SK-N-SH treated with all-trans-retinoic acid at 6 μM for 48 hours (cell line): ENCODE data around the gene GAK.

ENCODE experiments used
- ATAC-seq: fragments of 200-7000 bp; cut with Tn5 transposase; 3 replicates; pipeline ENCODE4 v1.9.1; 2020; ENCODE audit warnings: mild to moderate bottlenecking, moderate library complexity
- ARNTL ChIP-seq: fragments of 450-650 bp; formaldehyde crosslinking; IDR thresholded peaks from 2 replicates; pipeline ENCODE4 v1.5.0; 2020; ENCODE audit warnings: low read depth, mild to moderate bottlenecking, moderate library complexity, borderline replicate concordance
- BACH2 ChIP-seq: fragments of 250-450 bp; sonication (Bioruptor Pico); IDR thresholded peaks from 2 replicates; pipeline ENCODE4 v1.9.0; 2021; ENCODE audit warnings: mild to moderate bottlenecking, borderline replicate concordance
- CREB5 ChIP-seq: fragments of 250-450 bp; sonication (Bioruptor Pico); IDR thresholded peaks from 2 replicates; pipeline ENCODE4 v1.5.1; 2020; ENCODE audit warnings: low read depth, mild to moderate bottlenecking, moderate library complexity
- CSDC2 ChIP-seq: fragments of 250-450 bp; sonication (Bioruptor Pico); IDR thresholded peaks from 2 replicates; pipeline ENCODE4 v1.5.0; 2020; ENCODE audit warnings: mild to moderate bottlenecking, moderate library complexity
- CSRNP3 ChIP-seq: fragments of 250-450 bp; sonication (Bioruptor Pico); IDR thresholded peaks from 2 replicates; pipeline ENCODE4 v1.5.1; 2021; ENCODE audit warnings: mild to moderate bottlenecking, moderate library complexity
- ESRRG ChIP-seq: fragments of 250-450 bp; sonication (Bioruptor Pico); IDR thresholded peaks from 2 replicates; pipeline ENCODE4 v1.6.1; 2021; ENCODE audit warnings: mild to moderate bottlenecking
- GLIS3 ChIP-seq: fragments of 250-450 bp; sonication (Bioruptor Pico); IDR thresholded peaks from 2 replicates; pipeline ENCODE4 v1.5.0; 2020; ENCODE audit warnings: mild to moderate bottlenecking, moderate library complexity
- ISL1 ChIP-seq: fragments of 250-450 bp; sonication (Bioruptor Pico); IDR thresholded peaks from 2 replicates; pipeline ENCODE4 v2.1.2; 2022; ENCODE audit warnings: mild to moderate bottlenecking, moderate library complexity
- OSR1 ChIP-seq: fragments of 250-450 bp; sonication (Bioruptor Pico); IDR thresholded peaks from 2 replicates; pipeline ENCODE4 v1.8.0; 2022; ENCODE audit warnings: moderate library complexity, mild to moderate bottlenecking, inconsistent platforms
- PATZ1 ChIP-seq: fragments of 250-450 bp; sonication (Bioruptor Pico); IDR thresholded peaks from 2 replicates; pipeline ENCODE4 v1.8.0; 2020; ENCODE audit warnings: mild to moderate bottlenecking, moderate library complexity, borderline replicate concordance
- PPARA ChIP-seq: fragments of 250-450 bp; sonication (Bioruptor Pico); IDR thresholded peaks from 2 replicates; pipeline ENCODE4 v1.5.0; 2020; ENCODE audit warnings: mild to moderate bottlenecking, borderline replicate concordance
- SNAI2 ChIP-seq: fragments of 250-450 bp; sonication (Bioruptor Pico); IDR thresholded peaks from 2 replicates; pipeline ENCODE4 v1.5.0; 2020; ENCODE audit warnings: mild to moderate bottlenecking, moderate library complexity
- TCF4 ChIP-seq: fragments of 250-450 bp; sonication (Bioruptor Pico); IDR thresholded peaks from 2 replicates; pipeline ENCODE4 v1.8.0; 2021; ENCODE audit warnings: mild to moderate bottlenecking, moderate library complexity, borderline replicate concordance
- TOX ChIP-seq: fragments of 250-450 bp; sonication (Bioruptor Pico); IDR thresholded peaks from 2 replicates; pipeline ENCODE4 v1.8.0; 2021; ENCODE audit warnings: mild to moderate bottlenecking, moderate library complexity, borderline replicate concordance
- TSHZ2 ChIP-seq: fragments of 250-450 bp; sonication (Bioruptor Pico); IDR thresholded peaks from 2 replicates; pipeline ENCODE4 v1.5.0; 2020; ENCODE audit warnings: mild to moderate bottlenecking, moderate library complexity
- ZC3H10 ChIP-seq: fragments of 250-450 bp; sonication (Bioruptor Pico); IDR thresholded peaks from 2 replicates; pipeline ENCODE4 v1.5.1; 2021; ENCODE audit warnings: mild to moderate bottlenecking, moderate library complexity
- ZFP3 ChIP-seq: fragments of 250-450 bp; sonication (Bioruptor Pico); IDR thresholded peaks from 2 replicates; pipeline ENCODE4 v1.5.0; 2020; ENCODE audit warnings: mild to moderate bottlenecking, moderate library complexity
- ZFP30 ChIP-seq: fragments of 450-650 bp; formaldehyde crosslinking; IDR thresholded peaks from 2 replicates; pipeline ENCODE4 v1.5.0; 2022; ENCODE audit warnings: mild to moderate bottlenecking, moderate library complexity
- ZNF565 ChIP-seq: fragments of 450-650 bp; formaldehyde crosslinking; conservative IDR thresholded peaks from 2 replicates; pipeline ENCODE4 v1.5.0; 2020; ENCODE audit warnings: low read depth, mild to moderate bottlenecking, moderate library complexity
- ZNF70 ChIP-seq: fragments of 450-650 bp; formaldehyde crosslinking; IDR thresholded peaks from 2 replicates; pipeline ENCODE4 v1.5.0; 2020; ENCODE audit warnings: mild to moderate bottlenecking, moderate library complexity
- ZNF8 ChIP-seq: fragments of 450-650 bp; formaldehyde crosslinking; IDR thresholded peaks from 2 replicates; pipeline ENCODE4 v1.5.0; 2020; ENCODE audit warnings: mild to moderate bottlenecking, moderate library complexity

Gene GAK

GRCh38 chr4:866761-867390 is 65.2 kb downstream of the GAK start:
- TF ChIP-seq ZFP3 (CRISPR knock-in tag) (no peak), PPARA (CRISPR knock-in tag) (no peak), ZNF8 (CRISPR knock-in tag) (no peak), TSHZ2 (CRISPR knock-in tag) (no peak), CSDC2 (CRISPR knock-in tag) (no peak), GLIS3 (CRISPR knock-in tag) (no peak), BACH2 (CRISPR knock-in tag) (no peak), ZNF70 (no peak), TCF4 (no peak), ZC3H10 (CRISPR knock-in tag) (no peak), ZFP30 (CRISPR knock-in tag) (no peak), ISL1 (CRISPR knock-in tag) (no peak), TOX (CRISPR knock-in tag) (no peak), PATZ1 (no peak), ESRRG (CRISPR knock-in tag) (no peak), OSR1 (no peak), ZNF565 (CRISPR knock-in tag) (no peak), SNAI2 (CRISPR knock-in tag) (no peak), CSRNP3 (no peak)
- ATAC-seq: no peak

- no peak for TF ChIP-seq SNAI2 (CRISPR knock-in tag)
- no peak for TF ChIP-seq ZNF70
- no peak for TF ChIP-seq ISL1 (CRISPR knock-in tag)
- no peak for TF ChIP-seq BACH2 (CRISPR knock-in tag)
- TF ChIP-seq ARNTL (CRISPR knock-in tag): no peak
- TF ChIP-seq ZFP3 (CRISPR knock-in tag): no peak
- no peak for TF ChIP-seq CSDC2 (CRISPR knock-in tag)
- TF ChIP-seq CREB5 (CRISPR knock-in tag): no peak
- no peak for TF ChIP-seq ZNF8 (CRISPR knock-in tag)
- no peak for TF ChIP-seq ESRRG (CRISPR knock-in tag)
- TF ChIP-seq PATZ1: no peak
- TF ChIP-seq ZNF565 (CRISPR knock-in tag): no peak
- no peak for TF ChIP-seq TSHZ2 (CRISPR knock-in tag)
- TF ChIP-seq PPARA (CRISPR knock-in tag): no peak
- no peak for TF ChIP-seq GLIS3 (CRISPR knock-in tag)
- no peak for TF ChIP-seq ZFP30 (CRISPR knock-in tag)
- TF ChIP-seq OSR1: no peak
- TF ChIP-seq, all 23 proteins: peak for 0
- ATAC-seq: no peak
Observed at GRCh38 chr4:866068-866760, 65.9 kb downstream of the GAK start.
